Epithelial cell of prostate (primary cell): ENCODE measurements around the gene FRMD4A.
"Not testable (repeated sequence)": the region's sequence is repeated elsewhere in the genome, so short reads cannot be mapped to it uniquely, and the experiment has no call there.

Experiments
- DNase-seq: peaks from one replicate; pipeline ENCODE4 v3.0.0-alpha.2; 2011; ENCODE audit warnings: low read depth, low spot score
- H3K27ac ChIP-seq: fragments of 450-650 bp; 2 replicates; pipeline ENCODE4 v1.5.1; 2017; ENCODE audit warnings: mild to moderate bottlenecking

Gene FRMD4A

DNA sequence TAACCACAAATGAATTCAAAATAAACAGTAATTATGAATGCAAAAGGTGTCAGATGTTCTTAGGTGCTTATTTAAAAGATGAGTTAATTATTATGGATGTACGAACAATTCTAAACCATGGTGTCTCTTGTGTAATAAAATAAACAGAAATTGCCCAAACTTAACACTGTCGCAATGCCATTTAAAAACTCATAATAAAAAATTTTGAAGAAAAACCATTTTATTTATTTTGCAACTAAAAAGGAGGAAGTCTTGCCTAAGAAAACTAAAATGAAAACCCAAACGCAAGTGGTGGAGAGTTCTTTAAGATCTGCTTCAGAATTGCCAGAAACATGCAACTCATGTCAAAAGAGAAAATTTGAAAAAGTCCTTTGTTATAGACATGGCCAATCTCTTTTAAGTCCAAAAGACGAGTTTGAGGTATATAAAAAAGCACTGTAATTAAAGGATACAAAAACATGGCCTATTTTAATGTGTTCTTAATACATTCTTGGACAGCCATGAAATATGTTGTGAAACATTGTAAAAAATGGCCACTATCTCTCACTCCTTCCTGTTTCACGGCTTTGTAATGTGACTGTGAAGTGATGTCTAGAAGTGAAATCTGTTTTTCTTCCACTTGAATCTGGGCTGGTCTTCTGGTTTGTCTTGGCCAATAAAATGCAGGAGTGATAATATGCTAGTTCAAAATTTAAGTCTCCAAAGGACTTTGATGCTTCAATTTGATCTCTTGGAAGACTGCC, 421.0 kb downstream of the FRMD4A start:
- no peak for DNase-seq
- H3K27ac ChIP-seq = no peak overlapping the region

DNA sequence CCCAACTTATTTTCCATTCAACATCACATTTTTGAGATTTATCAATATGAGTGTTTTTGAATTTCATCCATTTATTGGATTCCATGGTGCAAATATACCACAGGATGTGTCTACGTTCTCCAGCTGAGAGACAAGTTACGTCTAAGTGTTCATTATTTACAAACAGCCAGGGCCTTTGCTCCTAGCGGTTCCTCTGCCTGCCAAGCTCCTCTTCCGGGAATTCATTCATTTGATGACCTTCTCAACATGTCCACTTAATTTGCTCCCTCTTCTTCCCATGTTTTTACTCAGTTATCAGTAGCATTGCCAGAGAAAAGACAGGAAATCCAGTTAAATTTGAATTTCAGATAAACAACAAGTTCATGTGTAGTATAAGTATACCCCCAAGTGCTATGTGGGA, 422.2 kb downstream of the FRMD4A start:
- DNase-seq = no peak
- H3K27ac ChIP-seq = no peak overlapping the region

- DNase-seq = no peak
- H3K27ac ChIP-seq = no peak overlapping the region
Observed at GRCh38 chr10:13907570-13907969, 423.2 kb downstream of the FRMD4A start.

DNA sequence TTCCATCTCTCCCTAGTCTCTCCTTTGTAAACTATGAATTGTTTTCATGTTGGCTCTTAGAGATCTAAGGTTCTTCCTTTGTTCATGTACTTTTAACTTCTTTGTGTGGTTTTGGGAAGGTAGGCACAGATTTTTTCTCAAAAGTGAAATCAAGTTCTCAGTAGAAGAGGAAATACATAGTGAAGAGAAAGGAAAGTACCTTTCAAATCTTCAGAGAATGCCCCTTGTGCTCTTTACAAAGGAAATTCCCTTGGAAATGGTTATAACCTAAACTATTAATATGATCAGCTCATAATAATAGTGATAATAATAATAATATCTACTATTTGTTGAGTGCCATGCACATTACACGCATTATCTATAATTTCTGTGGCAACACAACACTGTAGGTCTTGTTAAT, 425.4 kb downstream of the FRMD4A start:
- no peak overlapping the region for H3K27ac ChIP-seq
- no peak for DNase-seq

GRCh38 chr10:13904064-13904463, 426.7 kb downstream of the FRMD4A start:
- H3K27ac ChIP-seq = no peak overlapping the region
- no peak for DNase-seq

GRCh38 chr10:13902868-13903587, 427.7 kb downstream of the FRMD4A start:
- no peak overlapping the region for H3K27ac ChIP-seq
- DNase-seq = no peak

GRCh38 chr10:13899941-13900340, 430.8 kb downstream of the FRMD4A start:
- DNase-seq = no peak
- H3K27ac ChIP-seq = no peak overlapping the region

DNA sequence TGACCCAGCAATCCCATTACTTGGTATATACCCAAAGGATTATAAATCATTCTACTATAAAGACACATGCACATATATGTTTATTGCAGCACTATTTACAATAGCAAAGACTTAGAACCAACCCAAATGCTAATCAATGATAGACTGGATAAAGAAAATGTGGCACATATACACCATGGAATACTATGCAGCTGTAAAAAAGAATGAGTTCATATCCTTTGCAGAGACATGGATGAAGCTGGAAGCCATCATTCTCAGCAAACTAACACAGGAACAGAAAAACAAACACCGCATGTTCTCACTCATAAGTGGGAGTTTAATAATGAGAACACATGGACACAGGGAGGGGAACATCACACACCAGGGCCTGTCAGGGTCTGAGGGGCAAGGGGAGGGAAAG, 434.6 kb downstream of the FRMD4A start:
- H3K27ac ChIP-seq, DNase-seq: not testable (repeated sequence)

DNA sequence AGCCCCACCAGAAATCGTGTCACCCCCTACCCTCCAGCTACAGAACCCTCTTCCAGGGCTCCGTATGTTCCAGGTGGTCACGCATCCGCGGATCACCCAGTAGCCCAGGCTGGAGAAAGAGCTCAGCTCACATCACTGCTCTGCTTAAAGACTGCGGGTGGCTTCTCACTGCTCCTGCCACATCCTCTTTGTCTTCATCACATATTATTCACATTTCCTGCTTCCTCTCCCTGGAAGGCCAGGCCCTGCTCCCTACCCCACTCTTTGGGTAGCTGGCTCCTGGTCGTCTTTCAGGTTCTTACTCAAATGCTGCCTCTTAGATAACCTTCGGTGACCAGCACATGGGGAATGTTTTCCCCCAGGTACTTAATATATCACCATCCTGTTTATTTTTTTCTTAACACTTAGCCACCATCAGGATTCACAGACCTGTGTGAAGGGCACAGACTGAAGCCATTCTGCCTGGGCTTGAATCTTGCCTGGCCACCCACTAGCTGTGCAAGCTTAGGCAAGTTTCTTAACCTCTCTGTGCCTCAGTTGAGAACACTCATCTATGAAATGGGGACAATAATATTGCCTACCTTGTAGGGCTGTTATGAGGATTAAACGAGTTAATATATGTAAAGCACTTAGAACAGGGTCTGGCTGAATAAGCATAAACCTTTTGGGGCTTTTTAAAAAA, 436.2 kb downstream of the FRMD4A start:
- peak overlapping the region; percentile 73 for H3K27ac ChIP-seq
- no peak for DNase-seq

DNA sequence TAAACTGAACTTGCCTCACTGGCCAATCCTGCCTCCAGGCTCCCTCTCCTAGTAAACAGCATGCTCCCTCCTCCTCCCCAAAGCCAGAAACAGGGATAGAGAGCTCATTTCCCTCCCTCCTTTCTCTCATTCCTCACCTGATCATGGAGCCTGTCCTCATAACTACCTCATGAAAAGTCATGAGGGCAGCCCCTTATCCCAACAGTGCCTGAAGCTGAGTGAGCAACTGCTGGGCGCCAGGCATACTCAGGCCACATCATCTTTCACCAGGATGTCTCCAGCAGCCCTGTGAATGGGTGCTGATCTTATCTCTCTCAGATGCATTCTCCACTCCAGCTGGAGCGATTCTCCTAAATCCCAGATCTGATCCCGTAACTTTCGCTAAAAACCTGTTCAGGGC, 436.8 kb downstream of the FRMD4A start:
- DNase-seq = no peak
- peak overlapping the region; percentile 73 for H3K27ac ChIP-seq

- DNase-seq = no peak
- no peak overlapping the region for H3K27ac ChIP-seq
Observed at GRCh38 chr10:13892871-13893270, 437.9 kb downstream of the FRMD4A start.

GRCh38 chr10:13892001-13892491, 438.7 kb downstream of the FRMD4A start:
- DNase-seq = no peak
- no peak overlapping the region for H3K27ac ChIP-seq

DNA sequence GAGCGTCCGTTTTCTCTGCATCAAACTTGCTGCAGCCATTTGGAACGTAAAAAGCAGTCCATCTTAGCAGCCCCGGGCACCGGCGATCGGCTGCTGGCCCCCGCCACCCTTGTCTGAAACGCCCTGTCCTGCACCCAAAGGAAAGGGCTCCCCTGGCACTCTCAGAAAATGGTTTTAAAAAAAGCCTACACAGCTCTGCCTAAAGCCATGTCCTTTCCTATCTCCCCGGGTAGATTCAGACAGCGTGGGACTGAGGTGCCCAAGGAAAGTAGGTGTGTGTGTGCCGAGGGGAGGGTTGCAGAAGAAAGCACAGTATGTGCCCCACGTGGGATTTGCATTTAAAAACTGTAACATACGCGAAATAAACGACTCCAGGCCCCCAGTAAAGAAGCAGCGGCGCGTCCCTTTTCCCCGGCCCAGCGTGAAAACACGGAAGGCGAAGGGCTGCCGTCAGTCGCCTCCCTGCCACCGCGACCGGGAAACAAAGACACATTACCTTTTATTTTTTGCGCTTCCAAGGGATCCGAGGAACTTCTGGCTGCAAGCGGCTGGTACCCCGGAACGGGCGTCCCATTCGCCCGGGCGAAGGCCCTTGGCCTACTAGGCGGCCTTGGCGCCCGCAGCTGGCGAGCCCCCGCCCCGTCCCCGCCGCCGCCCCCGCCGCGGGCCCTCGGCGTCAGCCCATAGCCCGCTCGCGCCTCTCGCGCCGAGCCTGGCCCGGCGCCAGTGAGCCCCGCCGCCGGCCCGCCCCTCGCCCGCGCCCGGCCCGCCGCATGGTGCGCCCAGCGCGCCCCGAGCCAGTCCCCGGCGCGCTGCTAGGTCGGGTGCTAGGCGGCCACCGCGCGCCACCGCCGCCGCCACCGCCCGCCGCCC, 439.4 kb downstream of the FRMD4A start:
- no peak overlapping the region for H3K27ac ChIP-seq
- DNase-seq = no peak

GRCh38 chr10:13890233-13891127, 440.2 kb downstream of the FRMD4A start:
- H3K27ac ChIP-seq = no peak overlapping the region
- no peak for DNase-seq

GRCh38 chr10:13887761-13888160, 443.0 kb downstream of the FRMD4A start:
- DNase-seq = no peak

DNA sequence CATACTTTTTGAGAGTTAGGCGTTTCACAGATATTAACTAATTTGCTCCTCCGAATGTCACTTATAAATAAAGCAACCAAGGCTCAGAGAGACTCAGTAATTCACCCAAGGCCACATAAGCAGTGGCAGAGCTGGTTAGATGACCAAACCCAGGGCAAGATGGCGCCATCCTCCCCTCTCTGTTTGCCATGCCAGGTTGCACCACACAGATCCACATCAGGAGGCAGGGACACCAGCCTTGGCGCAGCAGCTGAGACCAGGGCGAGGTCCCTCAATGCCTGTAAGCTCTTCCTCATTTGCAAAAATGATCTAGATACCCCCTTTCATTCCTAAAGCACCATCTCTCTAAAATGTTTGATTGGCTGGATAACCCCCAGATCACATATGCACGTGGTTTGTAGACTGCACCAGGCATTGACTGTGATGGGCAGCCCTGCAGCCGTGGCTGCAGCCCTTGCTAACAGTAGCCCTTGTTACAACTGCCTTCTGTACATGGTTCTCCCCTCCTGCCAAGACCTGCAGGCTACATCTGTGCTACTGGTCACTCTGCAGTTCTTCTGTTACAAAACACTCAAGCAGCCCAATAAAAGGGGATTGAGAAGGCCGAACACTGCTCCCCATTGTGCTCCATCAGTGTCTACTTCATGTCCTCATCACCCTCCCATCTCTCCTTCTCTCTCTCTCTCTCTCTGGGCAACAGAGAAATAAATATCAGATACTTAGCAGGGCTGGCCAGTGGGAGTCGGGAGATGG, 445.3 kb downstream of the FRMD4A start:
- DNase-seq = no peak
- no peak overlapping the region for H3K27ac ChIP-seq

More at GRCh38 chr10:13887761-13888160, 443.0 kb downstream of the FRMD4A start:
- no peak overlapping the region for H3K27ac ChIP-seq

- DNase-seq = no peak
- H3K27ac ChIP-seq = no peak overlapping the region
Observed at GRCh38 chr10:13883636-13884444, 446.9 kb downstream of the FRMD4A start.
